MM.1S (cell line): ENCODE measurements around the gene TLR6.

Experiments used
- CTCF ChIP-seq: fragments of 300-600 bp; sonication (generic); IDR thresholded peaks from 2 replicates; pipeline ENCODE4 v1.5.1; 2016; ENCODE audit warnings: antibody characterized with exemption, low read length, mixed read lengths
- EZH2 ChIP-seq: fragments of 300-600 bp; sonication (generic); optimal IDR thresholded peaks from 2 replicates; pipeline ENCODE3; 2017; ENCODE audit warnings: low read depth, mild to moderate bottlenecking, antibody characterized with exemption, low read length, mixed read lengths

- TF ChIP-seq CTCF (no peak), EZH2 (no peak)
Observed at GRCh38 chr4:38821739-38822138, 34.9 kb downstream of the TLR6 start.
